ENCODE results near the gene ELMO1. TPM values are rescaled to one million over a fixed set of nuclear protein-coding genes. Genes with fewer than 3 reads are reported as not detected.

The ELMO1 gene
- total and polyA plus RNA-seq, 2 of the 13 experiments (the other 11 are each of a cell fraction or from before 2014, with no cell fraction given) = 0.11 to 0.17 TPM

DNA sequence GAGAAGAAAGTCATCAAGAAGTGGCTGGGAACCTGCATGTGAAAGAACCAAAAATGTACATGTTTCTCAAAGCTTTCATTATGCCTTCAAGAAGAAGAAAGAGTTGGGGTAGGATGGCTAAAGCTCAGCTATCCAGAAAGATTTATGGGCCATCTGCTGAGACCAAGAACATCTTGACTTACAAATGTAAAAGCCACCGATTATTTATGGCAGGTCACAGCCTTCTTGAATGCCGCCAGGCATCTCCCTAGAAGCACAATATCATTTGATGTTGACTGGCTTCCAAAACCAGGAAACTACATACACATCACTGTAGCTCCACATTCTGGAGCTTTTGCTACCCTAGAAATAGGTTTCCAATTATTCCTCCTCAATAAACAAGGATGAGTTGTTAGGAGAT is 470.2 kb downstream of the ELMO1 start (continued):
- TF ChIP-seq, protein P1, sequence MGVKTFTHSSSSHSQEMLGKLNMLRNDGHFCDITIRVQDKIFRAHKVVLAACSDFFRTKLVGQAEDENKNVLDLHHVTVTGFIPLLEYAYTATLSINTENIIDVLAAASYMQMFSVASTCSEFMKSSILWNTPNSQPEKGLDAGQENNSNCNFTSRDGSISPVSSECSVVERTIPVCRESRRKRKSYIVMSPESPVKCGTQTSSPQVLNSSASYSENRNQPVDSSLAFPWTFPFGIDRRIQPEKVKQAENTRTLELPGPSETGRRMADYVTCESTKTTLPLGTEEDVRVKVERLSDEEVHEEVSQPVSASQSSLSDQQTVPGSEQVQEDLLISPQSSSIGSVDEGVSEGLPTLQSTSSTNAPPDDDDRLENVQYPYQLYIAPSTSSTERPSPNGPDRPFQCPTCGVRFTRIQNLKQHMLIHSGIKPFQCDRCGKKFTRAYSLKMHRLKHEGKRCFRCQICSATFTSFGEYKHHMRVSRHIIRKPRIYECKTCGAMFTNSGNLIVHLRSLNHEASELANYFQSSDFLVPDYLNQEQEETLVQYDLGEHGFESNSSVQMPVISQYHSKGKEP (CRISPR knock-in tag; IDR thresholded peaks at IDR 0.05) = no peak

DNA sequence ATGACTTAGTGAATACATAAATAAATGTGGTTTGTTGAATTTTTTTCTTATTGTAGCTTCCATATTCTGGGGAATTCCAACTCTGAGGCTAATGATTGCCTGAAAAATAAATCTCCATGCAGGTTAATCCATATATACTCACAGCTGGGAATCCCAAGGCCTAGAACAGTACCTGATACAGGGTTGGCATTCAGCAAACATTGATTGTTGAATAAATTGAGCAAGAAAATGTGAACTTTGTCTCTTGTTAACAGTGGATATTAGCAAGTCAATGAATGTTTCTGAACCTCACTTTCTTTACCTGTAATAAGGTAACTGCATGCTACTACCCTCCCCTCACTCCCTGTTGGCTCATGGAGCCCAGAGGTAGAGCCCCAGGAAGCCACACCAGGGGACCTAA is 470.8 kb downstream of the ELMO1 start:
- DNase-seq (ENCODE audit: low spot score) = peak; percentile 52
- Histone ChIP-seq H2AFZ (ENCODE audit: low read length) (no peak overlapping the region), H3K4me1 (ENCODE audit: insufficient read depth, low read length) (peaks cover 42% of the 10 kb centered on the region), H3K9me3 (ENCODE audit: low read length) (no peaks in the 10 kb centered on the region), H3K27ac (ENCODE audit: extremely low read length, insufficient read depth, low read length) (no peak overlapping the region), H3K36me3 (replicated peaks in 1 of 2; ENCODE audit: control insufficient read depth in 1 of 2, insufficient read depth in 2 of 2, low read length in 2 of 2) (no peaks in the 10 kb centered on the region), H3K4me3 (replicated peaks in 1 of 3; ENCODE audit: insufficient read depth in 1 of 3, low read depth in 2 of 3, low read length in 3 of 3) (no peak overlapping the region), H4K20me1 (ENCODE audit: insufficient read depth, low read length) (no peaks in the 10 kb centered on the region), H3K27me3 (ENCODE audit: control insufficient read depth in 1 of 2, insufficient read depth in 2 of 2, low read length in 2 of 2) (no peaks in the 10 kb centered on the region), H3K9ac (ENCODE audit: insufficient read depth, low read depth, low read length) (no peak overlapping the region), H3K4me2 (ENCODE audit: low read depth, low read length) (no peak overlapping the region), H3K79me2 (ENCODE audit: insufficient read depth, low read length) (no peaks in the 10 kb centered on the region)
- no TSS peak for BruUV-seq (replicated peaks)
- in situ Hi-C loops (cut with HindIII; ENCODE audit: extremely low pct_ligation_motif_present, low pct_unique_long_range_greater_than_20kb) = no loop called here
- ChIA-PET CTCF (ENCODE audit: low intra/inter-chr PET ratio, low total read pairs) (no interaction called here), POLR2A (no interaction called here)
- no peak for FAIRE-seq
- TF ChIP-seq GATAD2A (CRISPR knock-in tag; IDR thresholded peaks at IDR 0.05) = peak; percentile 32; the same call in 1 of the 2 replicates
- TF ChIP-seq ZNF446 (CRISPR knock-in tag; IDR thresholded peaks at IDR 0.05) = no peak
- no peak for TF ChIP-seq ZNF660 (CRISPR knock-in tag; IDR thresholded peaks at IDR 0.05; ENCODE audit: borderline replicate concordance, low read depth)
- TF ChIP-seq HNF4A (CRISPR knock-in tag; IDR thresholded peaks at IDR 0.05) = peak; percentile 54
- TF ChIP-seq, protein P2, sequence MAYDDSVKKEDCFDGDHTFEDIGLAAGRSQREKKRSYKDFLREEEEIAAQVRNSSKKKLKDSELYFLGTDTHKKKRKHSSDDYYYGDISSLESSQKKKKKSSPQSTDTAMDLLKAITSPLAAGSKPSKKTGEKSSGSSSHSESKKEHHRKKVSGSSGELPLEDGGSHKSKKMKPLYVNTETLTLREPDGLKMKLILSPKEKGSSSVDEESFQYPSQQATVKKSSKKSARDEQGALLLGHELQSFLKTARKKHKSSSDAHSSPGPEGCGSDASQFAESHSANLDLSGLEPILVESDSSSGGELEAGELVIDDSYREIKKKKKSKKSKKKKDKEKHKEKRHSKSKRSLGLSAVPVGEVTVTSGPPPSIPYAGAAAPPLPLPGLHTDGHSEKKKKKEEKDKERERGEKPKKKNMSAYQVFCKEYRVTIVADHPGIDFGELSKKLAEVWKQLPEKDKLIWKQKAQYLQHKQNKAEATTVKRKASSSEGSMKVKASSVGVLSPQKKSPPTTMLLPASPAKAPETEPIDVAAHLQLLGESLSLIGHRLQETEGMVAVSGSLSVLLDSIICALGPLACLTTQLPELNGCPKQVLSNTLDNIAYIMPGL (CRISPR knock-in tag; IDR thresholded peaks at IDR 0.05; ENCODE audit: borderline replicate concordance in 1 of 2, low read depth in 1 of 2) = no peak
- TF ChIP-seq, protein P3, sequence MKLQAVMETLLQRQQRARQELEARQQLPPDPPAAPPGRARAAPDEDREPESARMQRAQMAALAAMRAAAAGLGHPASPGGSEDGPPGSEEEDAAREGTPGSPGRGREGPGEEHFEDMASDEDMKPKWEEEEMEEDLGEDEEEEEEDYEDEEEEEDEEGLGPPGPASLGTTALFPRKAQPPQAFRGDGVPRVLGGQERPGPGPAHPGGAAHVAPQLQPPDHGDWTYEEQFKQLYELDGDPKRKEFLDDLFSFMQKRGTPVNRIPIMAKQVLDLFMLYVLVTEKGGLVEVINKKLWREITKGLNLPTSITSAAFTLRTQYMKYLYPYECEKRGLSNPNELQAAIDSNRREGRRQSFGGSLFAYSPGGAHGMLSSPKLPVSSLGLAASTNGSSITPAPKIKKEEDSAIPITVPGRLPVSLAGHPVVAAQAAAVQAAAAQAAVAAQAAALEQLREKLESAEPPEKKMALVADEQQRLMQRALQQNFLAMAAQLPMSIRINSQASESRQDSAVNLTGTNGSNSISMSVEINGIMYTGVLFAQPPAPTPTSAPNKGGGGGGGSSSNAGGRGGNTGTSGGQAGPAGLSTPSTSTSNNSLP (IDR thresholded peaks at IDR 0.05; ENCODE audit: low read depth, low read length) = 0 out of 2 replicates have a peak, but pooled peaks have one; percentile 15
- TF ChIP-seq MTA3 (CRISPR knock-in tag; IDR thresholded peaks at IDR 0.05) = no peak
- no peak for TF ChIP-seq RFX5 (IDR thresholded peaks at IDR 0.05; ENCODE audit: low read depth, low read length)
- TF ChIP-seq, protein P4, sequence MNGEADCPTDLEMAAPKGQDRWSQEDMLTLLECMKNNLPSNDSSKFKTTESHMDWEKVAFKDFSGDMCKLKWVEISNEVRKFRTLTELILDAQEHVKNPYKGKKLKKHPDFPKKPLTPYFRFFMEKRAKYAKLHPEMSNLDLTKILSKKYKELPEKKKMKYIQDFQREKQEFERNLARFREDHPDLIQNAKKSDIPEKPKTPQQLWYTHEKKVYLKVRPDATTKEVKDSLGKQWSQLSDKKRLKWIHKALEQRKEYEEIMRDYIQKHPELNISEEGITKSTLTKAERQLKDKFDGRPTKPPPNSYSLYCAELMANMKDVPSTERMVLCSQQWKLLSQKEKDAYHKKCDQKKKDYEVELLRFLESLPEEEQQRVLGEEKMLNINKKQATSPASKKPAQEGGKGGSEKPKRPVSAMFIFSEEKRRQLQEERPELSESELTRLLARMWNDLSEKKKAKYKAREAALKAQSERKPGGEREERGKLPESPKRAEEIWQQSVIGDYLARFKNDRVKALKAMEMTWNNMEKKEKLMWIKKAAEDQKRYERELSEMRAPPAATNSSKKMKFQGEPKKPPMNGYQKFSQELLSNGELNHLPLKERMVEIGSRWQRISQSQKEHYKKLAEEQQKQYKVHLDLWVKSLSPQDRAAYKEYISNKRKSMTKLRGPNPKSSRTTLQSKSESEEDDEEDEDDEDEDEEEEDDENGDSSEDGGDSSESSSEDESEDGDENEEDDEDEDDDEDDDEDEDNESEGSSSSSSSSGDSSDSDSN (CRISPR knock-in tag; IDR thresholded peaks at IDR 0.05) = no peak
- TF ChIP-seq GABPB1 (CRISPR knock-in tag; IDR thresholded peaks at IDR 0.05) = no peak
- TF ChIP-seq NCOR1 (IDR thresholded peaks at IDR 0.05; ENCODE audit: borderline replicate concordance, low read length) = 0 out of 2 replicates have a peak, but pooled peaks have one; percentile 35
- no peak for TF ChIP-seq DNMT1 (CRISPR knock-in tag; IDR thresholded peaks at IDR 0.05)
- no peak for TF ChIP-seq FOXA1 (IDR thresholded peaks at IDR 0.05)
- 0 out of 2 replicates have a peak, but pooled peaks have one; percentile 7 for TF ChIP-seq FOXA1 (CRISPR knock-in tag; IDR thresholded peaks at IDR 0.05)
- intact Hi-C loops (cut with micrococcal nuclease; ENCODE audit: unreplicated experiment) = loop anchor here (10.0 kb wide), 1 partner anchor 57 kb away; no protein-coding TSS in a partner anchor
- no peak for ATAC-seq

All from HepG2 (cell line).